Activated CD8-positive, alpha-beta memory T cell treated with anti-CD3 and anti-CD28 coated beads for 36 hours (primary cell): ENCODE results near the gene CNTN1. TPM values are rescaled to one million over a fixed set of nuclear protein-coding genes. Genes with fewer than 3 reads are reported as not detected.

Experiments
- CTCF ChIA-PET: fragments of 350-600 bp; sonication (Branson Sonifier 250); formaldehyde crosslinking; loops from one replicate; lab custom pipeline; 2021; ENCODE audit warnings: antibody characterized with exemption; lab: Charles Lee
- POLR2A ChIA-PET: fragments of 350-600 bp; sonication (Branson Sonifier 250); formaldehyde crosslinking; loops from one replicate; lab custom pipeline; 2021; ENCODE audit warnings: antibody characterized with exemption; lab: Charles Lee
- total RNA-seq, 2 experiments: library from RNA; stranded (reverse); gene quantifications; one replicate each; pipeline ENCODE4 v1.2.3, GENCODE V29; 2021

The CNTN1 gene
- total RNA-seq, 2 experiments from 2014 or later: not detected

- ChIA-PET CTCF (no interaction called here), POLR2A (no interaction called here)
Observed at GRCh38 chr12:40937891-40938290, 245.7 kb downstream of the CNTN1 start.

- ChIA-PET CTCF (no interaction called here), POLR2A (no interaction called here)
Observed at GRCh38 chr12:40942326-40942725, 250.1 kb downstream of the CNTN1 start.

- ChIA-PET CTCF (no interaction called here), POLR2A (no interaction called here)
Observed at GRCh38 chr12:40945772-40946171, 253.5 kb downstream of the CNTN1 start.

- CTCF ChIA-PET: no interaction called here
- POLR2A ChIA-PET: no interaction called here
Observed at GRCh38 chr12:40946612-40947194, 254.5 kb downstream of the CNTN1 start.

- ChIA-PET POLR2A (no interaction called here), CTCF (no interaction called here)
Observed at GRCh38 chr12:40947797-40948196, 255.6 kb downstream of the CNTN1 start.

- CTCF ChIA-PET: no interaction called here
Observed at GRCh38 chr12:40953076-40953475, 260.8 kb downstream of the CNTN1 start.

GRCh38 chr12:40957417-40957816 is 265.2 kb downstream of the CNTN1 start:
- ChIA-PET POLR2A (no interaction called here), CTCF (no interaction called here)

More at GRCh38 chr12:40953076-40953475, 260.8 kb downstream of the CNTN1 start:
- POLR2A ChIA-PET: no interaction called here

GRCh38 chr12:40959041-40959440 is 266.8 kb downstream of the CNTN1 start:
- POLR2A ChIA-PET: no interaction called here
- CTCF ChIA-PET: no interaction called here

- ChIA-PET CTCF (no interaction called here), POLR2A (no interaction called here)
Observed at GRCh38 chr12:40963751-40964150, 271.5 kb downstream of the CNTN1 start.

- POLR2A ChIA-PET: no interaction called here
- CTCF ChIA-PET: no interaction called here
Observed at GRCh38 chr12:40969796-40970195, 277.6 kb downstream of the CNTN1 start.

- ChIA-PET CTCF (no interaction called here), POLR2A (no interaction called here)
Observed at GRCh38 chr12:40970320-40970907, 278.2 kb downstream of the CNTN1 start.

- ChIA-PET CTCF (no interaction called here), POLR2A (no interaction called here)
Observed at GRCh38 chr12:40971911-40972310, 279.7 kb downstream of the CNTN1 start.

GRCh38 chr12:40976546-40976945 is 284.3 kb downstream of the CNTN1 start:
- POLR2A ChIA-PET: no interaction called here

GRCh38 chr12:40980427-40980961 is 288.3 kb downstream of the CNTN1 start:
- POLR2A ChIA-PET: no interaction called here
- CTCF ChIA-PET: no interaction called here

More at GRCh38 chr12:40976546-40976945, 284.3 kb downstream of the CNTN1 start:
- CTCF ChIA-PET: no interaction called here

- CTCF ChIA-PET: no interaction called here
- POLR2A ChIA-PET: no interaction called here
Observed at GRCh38 chr12:40986001-40986400, 293.8 kb downstream of the CNTN1 start.

- ChIA-PET CTCF (no interaction called here), POLR2A (no interaction called here)
Observed at GRCh38 chr12:40988355-40988754, 296.1 kb downstream of the CNTN1 start.

- CTCF ChIA-PET: no interaction called here
- POLR2A ChIA-PET: no interaction called here
Observed at GRCh38 chr12:40988824-40989223, 296.6 kb downstream of the CNTN1 start.

GRCh38 chr12:40989785-40990184 is 297.5 kb downstream of the CNTN1 start:
- CTCF ChIA-PET: no interaction called here
- POLR2A ChIA-PET: no interaction called here

- ChIA-PET POLR2A (no interaction called here), CTCF (no interaction called here)
Observed at GRCh38 chr12:40992158-40992557, 299.9 kb downstream of the CNTN1 start.

- CTCF ChIA-PET: no interaction called here
- POLR2A ChIA-PET: no interaction called here
Observed at GRCh38 chr12:40992674-40993073, 300.4 kb downstream of the CNTN1 start.

GRCh38 chr12:40993158-40993557 is 300.9 kb downstream of the CNTN1 start:
- CTCF ChIA-PET: no interaction called here

More at GRCh38 chr12:40993158-40993557, 300.9 kb downstream of the CNTN1 start:
- POLR2A ChIA-PET: no interaction called here
